Activated T-cell treated with anti-CD3 and anti-CD28 coated beads, Interleukin-2, amount 50 U/mL, for 24 hours (primary cell): ENCODE data around the gene DIPK1B.
"Not testable (repeated sequence)": the region's sequence is repeated elsewhere in the genome, so short reads cannot be mapped to it uniquely, and the experiment has no call there.

Experiments
- DNase-seq: peaks from one replicate; pipeline ENCODE4 v3.0.0-alpha.2; 2020
- H3K27ac Mint-ChIP-seq: 2 replicates; pipeline ENCODE4 v1.8.0; 2020; ENCODE audit warnings: mild to moderate bottlenecking, mixed read lengths
- H3K27me3 Mint-ChIP-seq: 2 replicates; pipeline ENCODE4 v1.8.0; 2020; ENCODE audit warnings: mixed read lengths
- H3K36me3 Mint-ChIP-seq: 2 replicates; pipeline ENCODE4 v1.8.0; 2020; ENCODE audit warnings: low read depth, mixed read lengths
- H3K4me1 Mint-ChIP-seq: 2 replicates; pipeline ENCODE4 v1.8.0; 2020; ENCODE audit warnings: low read depth, mixed read lengths
- H3K4me3 Mint-ChIP-seq: 2 replicates; pipeline ENCODE4 v1.8.0; 2020; ENCODE audit warnings: mild to moderate bottlenecking, moderate library complexity, mixed read lengths
- H3K9me3 Mint-ChIP-seq: 2 replicates; pipeline ENCODE4 v1.8.0; 2020; ENCODE audit warnings: mixed read lengths

The DIPK1B gene

DNA sequence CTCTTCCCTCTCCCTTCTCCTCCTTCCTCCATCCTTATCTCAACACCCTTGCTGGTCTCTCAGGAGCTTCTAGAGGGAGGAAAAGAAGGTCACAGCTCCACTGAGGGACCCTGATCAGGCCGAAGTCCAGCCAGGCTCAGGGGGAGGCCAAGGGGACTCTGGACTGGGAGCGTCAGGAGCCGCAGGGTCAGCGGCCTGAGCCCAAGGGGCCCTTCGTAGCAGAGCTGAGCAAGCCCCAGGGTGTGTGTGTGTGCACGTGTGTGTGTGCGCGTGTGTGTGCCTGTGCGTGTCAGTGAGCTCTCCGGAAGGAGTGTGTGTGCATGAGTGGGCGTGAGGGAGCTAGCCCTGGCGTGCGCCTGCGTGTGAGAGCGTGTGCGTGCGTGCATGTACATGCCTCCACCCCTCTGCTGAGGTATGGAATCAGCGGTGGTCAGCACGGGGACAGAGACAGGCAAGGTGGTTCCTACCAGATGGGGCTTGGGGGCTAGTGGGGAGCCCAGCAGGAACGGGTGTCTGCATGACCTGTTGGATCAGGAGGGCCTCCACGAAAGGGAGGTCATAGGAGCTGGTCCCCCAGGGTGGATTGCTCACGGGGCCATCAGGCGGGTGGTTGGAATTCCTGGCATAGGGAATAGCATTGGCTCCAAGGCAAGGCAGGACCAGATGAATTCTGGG, 15.1 kb upstream of the DIPK1B start:
- Mint-ChIP-seq H3K4me1 (peaks cover 20% of the 10 kb centered on the region), H3K9me3 (no peaks in the 10 kb centered on the region), H3K4me3 (no peak overlapping the region), H3K27me3 (peaks cover 27% of the 10 kb centered on the region), H3K27ac (no peak overlapping the region), H3K36me3 (no peaks in the 10 kb centered on the region)
- DNase-seq = no peak

DNA sequence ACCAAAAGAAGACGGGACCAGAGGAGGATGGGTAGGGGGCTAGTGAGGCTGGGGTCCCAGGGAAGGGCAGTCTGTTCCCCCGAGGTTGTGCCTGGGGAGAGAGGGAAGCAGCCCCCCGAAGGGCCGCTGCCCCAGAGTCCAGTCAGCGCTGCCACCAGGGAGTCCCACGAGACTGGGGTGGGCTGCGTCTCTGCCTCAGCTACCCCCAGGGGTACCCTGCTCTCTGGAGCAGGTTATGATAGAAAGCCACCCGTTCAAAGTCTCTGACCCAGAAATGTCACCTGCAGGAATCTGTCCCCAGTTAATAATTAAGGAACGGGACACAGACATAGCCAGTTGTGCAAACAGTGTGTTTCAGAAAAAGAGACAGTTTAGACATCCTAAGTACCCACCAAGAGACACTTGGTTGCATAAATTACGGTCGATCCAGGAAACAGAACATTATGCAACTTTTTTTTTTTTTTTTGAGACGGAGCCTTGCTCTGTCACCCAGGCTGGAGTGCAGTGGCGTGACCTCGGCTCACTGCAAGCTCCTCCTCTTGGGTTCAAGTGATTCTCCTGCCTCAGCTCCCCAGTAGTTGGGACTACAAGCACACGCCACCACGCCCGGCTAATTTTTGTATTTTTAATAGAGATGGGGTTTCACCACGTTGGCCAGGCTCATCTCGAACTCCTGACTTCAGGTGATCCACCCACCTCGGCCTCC, 14.4 kb upstream of the DIPK1B start:
- Mint-ChIP-seq H3K36me3 (no peaks in the 10 kb centered on the region), H3K27me3 (peaks cover 27% of the 10 kb centered on the region), H3K9me3 (no peaks in the 10 kb centered on the region), H3K4me1 (peaks cover 22% of the 10 kb centered on the region), H3K4me3 (no peak overlapping the region), H3K27ac (no peak overlapping the region)
- no peak for DNase-seq

DNA sequence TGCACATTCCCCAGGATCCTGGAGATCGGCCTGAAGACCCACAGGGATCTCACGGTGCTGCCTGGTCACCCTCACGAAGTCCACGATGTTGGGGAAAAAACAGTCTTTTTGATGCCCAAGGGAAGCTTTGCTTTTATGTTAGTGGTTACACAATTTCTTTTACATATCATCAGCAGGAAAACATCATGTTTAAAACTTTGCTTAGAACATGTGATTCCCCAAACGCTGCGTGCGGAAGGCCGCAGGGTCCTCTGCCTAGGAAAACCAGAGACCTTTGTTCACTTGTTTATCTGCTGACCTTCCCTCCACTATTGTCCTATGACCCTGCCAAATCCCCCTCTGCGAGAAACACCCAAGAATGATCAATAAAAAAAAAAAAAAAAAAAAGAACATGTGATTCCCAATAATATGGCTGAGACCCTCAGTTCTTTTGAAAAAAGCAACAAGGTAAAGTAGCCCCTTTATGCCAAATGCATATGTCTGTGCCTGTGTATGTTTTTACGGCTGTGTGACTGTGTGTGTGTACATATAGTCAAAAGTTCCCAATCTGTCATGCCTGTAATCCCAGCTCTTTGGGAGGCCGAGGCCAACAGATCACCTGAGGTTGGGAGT, 13.6 kb upstream of the DIPK1B start:
- no peak overlapping the region for H3K27ac Mint-ChIP-seq
- H3K27me3 Mint-ChIP-seq = peaks cover 27% of the 10 kb centered on the region
- no peak for DNase-seq
- peaks cover 24% of the 10 kb centered on the region for H3K4me1 Mint-ChIP-seq
- no peak overlapping the region for H3K4me3 Mint-ChIP-seq
- no peaks in the 10 kb centered on the region for H3K36me3 Mint-ChIP-seq
- no peaks in the 10 kb centered on the region for H3K9me3 Mint-ChIP-seq

DNA sequence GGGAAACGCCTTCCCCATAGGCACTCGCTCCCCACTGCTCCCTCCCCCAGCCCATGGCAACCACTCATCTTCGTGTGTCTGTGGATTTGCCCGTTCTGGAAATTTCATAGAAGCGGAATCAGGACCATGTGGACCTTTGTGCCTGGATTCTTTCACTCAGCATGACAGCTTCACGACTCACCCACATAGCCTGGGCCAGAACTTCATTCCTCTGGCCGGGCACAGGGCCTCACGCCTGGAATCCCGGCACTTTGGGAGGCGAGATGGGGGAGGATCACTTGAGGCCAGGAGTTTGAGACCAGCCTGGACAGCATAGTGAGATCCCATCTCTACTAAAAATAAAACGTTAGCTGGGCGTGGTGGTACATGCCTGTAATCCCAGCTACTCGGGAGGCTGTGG, 12.1 kb upstream of the DIPK1B start:
- no peak overlapping the region for H3K27ac Mint-ChIP-seq
- no peaks in the 10 kb centered on the region for H3K36me3 Mint-ChIP-seq
- H3K4me1 Mint-ChIP-seq = peaks cover 24% of the 10 kb centered on the region
- H3K9me3 Mint-ChIP-seq = no peaks in the 10 kb centered on the region
- no peak for DNase-seq
- no peak overlapping the region for H3K4me3 Mint-ChIP-seq
- peaks cover 29% of the 10 kb centered on the region for H3K27me3 Mint-ChIP-seq

DNA sequence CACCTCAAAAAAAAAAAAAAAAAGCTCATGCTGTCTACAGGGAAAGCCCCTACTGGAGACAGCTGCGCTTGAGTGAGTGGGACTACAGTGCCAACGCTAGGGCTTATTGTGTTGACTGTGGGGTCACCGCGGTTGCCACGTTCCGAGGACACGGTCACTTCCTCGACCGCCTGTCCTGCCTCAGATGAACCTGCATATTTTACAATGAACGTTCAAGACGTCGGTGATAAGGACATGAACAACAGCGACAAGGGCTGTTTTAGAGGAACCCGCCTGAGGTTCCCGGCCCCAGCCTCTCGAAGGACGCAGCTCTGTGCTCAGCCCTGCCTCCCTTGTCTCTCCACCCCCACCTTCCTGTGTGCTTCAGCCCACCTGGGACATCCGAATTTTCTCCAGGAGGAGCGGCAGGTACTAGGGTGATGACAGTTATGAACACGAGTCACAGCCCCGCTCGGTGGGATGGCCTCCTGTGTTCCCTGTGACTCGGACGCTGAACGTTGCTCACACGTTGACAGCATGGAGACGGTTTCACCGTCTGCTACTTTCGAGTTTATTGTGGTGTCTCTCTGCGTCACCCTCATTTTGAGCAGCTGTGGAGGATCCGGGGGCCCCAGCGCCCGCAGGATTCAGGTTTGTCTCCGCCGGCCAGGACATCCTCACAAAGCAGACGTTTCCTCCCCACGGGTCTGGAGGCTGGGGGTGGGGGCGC, 11.3 kb upstream of the DIPK1B start:
- DNase-seq = peak; percentile 79
- peaks cover 33% of the 10 kb centered on the region for H3K27me3 Mint-ChIP-seq
- H3K4me1 Mint-ChIP-seq = peaks cover 24% of the 10 kb centered on the region
- peak overlapping the region; percentile 73 for H3K4me3 Mint-ChIP-seq
- no peaks in the 10 kb centered on the region for H3K9me3 Mint-ChIP-seq
- no peaks in the 10 kb centered on the region for H3K36me3 Mint-ChIP-seq
- peak overlapping the region; percentile 92 for H3K27ac Mint-ChIP-seq

DNA sequence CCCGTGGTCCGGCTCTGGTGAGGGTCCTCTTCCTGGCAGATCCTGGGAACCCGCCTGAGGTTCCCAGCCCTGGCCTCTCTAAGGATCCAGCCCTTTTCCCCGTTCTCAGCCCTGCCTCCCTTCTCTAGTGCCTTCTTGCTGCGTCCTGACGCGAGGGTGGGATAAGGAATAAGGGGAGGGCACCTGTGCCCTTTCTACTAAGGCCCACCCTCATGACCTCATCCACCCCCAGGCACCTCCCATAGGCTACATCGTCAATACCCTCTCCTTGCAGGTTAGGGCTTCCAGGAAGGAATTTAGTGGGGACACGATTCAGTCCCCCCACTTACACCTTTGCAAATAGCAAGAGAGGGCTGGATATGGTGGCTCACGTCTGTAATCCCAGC, 10.7 kb upstream of the DIPK1B start:
- H3K27ac Mint-ChIP-seq = peak overlapping the region; percentile 92
- DNase-seq = no peak
- no peaks in the 10 kb centered on the region for H3K9me3 Mint-ChIP-seq
- peak overlapping the region; percentile 73 for H3K4me3 Mint-ChIP-seq
- H3K27me3 Mint-ChIP-seq = peaks cover 34% of the 10 kb centered on the region
- peaks cover 24% of the 10 kb centered on the region for H3K4me1 Mint-ChIP-seq
- no peaks in the 10 kb centered on the region for H3K36me3 Mint-ChIP-seq

DNA sequence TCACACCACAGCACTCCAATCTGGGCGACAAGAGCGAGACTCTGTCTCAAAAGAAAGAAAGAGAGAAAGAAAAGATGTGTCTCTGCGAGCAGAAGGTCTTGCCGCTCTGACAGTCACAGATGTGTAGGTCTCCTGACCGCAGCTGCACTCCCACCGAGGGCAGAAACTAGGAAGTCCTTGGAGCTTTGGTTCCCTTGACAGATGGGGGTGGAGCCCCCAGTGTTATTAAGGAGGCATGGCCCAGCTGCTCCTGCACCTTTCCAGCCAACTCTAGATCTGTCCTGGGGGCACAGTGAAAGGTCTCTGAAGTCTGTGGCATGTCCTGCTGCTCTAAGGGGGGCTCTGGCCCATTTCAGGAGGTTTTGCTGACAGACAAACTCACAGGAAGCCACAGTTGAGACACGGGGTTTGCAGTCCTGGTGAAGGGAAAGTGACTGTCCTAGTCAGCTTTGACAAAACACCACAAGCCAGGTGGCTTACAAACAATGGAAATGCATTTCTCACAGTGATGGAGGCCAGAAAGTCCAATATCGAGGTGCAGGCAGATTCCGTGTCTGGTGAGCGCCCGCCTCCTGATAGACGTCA, 9.0 kb upstream of the DIPK1B start:
- Mint-ChIP-seq H3K9me3 (no peaks in the 10 kb centered on the region), H3K4me3 (no peak overlapping the region), H3K27me3 (peaks cover 27% of the 10 kb centered on the region), H3K27ac (no peak overlapping the region), H3K36me3 (no peaks in the 10 kb centered on the region), H3K4me1 (peaks cover 24% of the 10 kb centered on the region)
- no peak for DNase-seq

DNA sequence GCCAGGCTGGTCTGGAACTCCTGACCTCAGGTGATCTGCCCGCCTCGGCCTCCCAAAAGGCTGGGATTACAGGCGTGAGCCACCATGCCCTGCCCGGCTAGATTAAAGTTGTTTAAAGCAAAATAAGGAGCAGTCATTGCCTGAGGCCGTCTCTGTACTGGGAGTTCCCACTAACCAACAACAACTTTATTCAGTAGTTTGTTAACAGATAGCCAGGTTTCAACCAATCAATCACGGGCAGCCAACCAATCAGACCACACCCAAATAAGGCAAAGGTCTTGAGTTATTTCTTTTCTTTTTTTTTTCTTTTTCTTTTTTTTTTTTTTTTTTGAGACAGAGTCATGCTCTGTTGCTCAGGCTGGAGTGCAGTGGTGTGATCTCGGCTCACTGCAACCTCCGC, 7.6 kb upstream of the DIPK1B start:
- H3K4me3 Mint-ChIP-seq, H3K27ac Mint-ChIP-seq, H3K36me3 Mint-ChIP-seq, DNase-seq, H3K9me3 Mint-ChIP-seq: not testable (repeated sequence)
- Mint-ChIP-seq H3K4me1 (peaks cover 24% of the 10 kb centered on the region), H3K27me3 (peaks cover 22% of the 10 kb centered on the region)

DNA sequence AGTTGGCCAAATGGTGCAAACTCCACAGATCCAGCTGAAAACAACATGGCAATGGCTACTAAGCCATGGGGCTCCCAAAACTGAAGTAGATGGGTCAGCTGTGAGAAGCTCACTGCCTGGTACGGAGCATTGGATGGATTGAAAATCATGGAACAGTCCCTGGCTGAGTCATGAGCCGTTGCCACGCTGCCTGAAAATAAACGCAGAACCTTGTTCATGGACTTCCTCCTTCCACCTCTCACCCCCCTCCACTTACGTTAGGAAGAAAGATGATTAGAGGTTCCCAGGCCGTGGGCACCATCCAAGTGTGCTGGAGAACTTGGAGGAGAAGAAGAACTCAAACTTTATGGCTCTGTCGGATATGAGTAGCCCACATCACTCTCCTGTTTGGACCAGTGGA, 6.8 kb upstream of the DIPK1B start:
- Mint-ChIP-seq H3K4me3 (no peak overlapping the region), H3K36me3 (no peaks in the 10 kb centered on the region), H3K27ac (no peak overlapping the region), H3K9me3 (no peaks in the 10 kb centered on the region), H3K27me3 (peaks cover 26% of the 10 kb centered on the region), H3K4me1 (peaks cover 19% of the 10 kb centered on the region)
- no peak for DNase-seq

DNA sequence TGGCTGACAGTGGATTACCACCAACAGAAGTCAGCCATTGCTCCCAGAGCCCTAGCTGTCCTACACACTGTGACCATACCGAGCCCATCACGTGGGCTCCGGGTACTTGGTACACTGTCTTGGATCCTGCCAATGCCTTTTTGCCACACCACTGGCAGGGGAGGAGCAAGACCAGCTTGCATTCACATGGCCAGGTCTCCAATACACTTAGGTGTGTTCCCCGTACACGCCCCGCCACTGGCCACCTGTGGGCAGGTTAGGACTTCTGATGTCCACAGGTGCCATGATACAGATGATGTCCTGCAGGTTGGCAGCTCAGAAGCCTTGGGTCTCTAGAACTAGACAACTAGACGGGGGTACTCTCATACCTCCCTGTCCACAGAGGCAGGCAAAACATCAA, 5.4 kb upstream of the DIPK1B start:
- H3K4me3 Mint-ChIP-seq = no peak overlapping the region

DNA sequence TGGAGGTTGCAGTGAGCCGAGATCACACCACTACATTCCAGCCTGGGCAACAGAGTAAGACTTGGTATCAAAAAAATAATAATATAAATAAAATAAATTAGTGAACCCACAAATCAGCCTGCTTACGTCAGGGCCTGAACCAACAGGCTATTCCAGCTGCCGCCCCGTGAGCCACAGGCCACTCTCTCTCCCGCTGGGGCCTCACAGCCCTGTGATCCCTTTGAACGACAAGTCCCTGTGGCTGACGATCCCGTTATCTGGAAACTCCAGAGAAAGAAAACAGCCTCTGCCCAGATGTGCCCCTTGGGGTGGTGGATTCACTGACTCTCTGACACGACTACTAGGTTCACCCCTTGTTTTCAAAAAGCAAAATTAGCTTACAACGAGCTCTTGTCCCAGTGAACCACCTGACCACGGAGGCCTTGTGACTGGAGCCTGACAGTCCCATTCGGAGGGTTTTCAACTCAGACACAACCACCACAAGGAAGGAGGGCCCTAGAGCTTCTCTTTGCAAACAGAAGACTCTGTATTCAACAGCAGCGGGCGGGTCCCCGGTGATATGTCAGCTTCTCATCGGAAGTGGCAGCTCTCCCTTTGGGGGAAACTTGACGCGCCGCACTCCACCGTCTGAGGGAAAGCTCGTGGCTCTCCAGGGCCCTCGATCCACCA, 4.4 kb upstream of the DIPK1B start:
- DNase-seq = no peak
- Mint-ChIP-seq H3K27me3 (peaks cover 36% of the 10 kb centered on the region), H3K4me1 (peaks cover 6% of the 10 kb centered on the region), H3K36me3 (no peaks in the 10 kb centered on the region), H3K9me3 (no peaks in the 10 kb centered on the region), H3K27ac (no peak overlapping the region), H3K4me3 (no peak overlapping the region)

More for the DNA sequence above, 5.4 kb upstream of the DIPK1B start:
- H3K9me3 Mint-ChIP-seq = no peaks in the 10 kb centered on the region
- peaks cover 10% of the 10 kb centered on the region for H3K4me1 Mint-ChIP-seq
- H3K36me3 Mint-ChIP-seq = no peaks in the 10 kb centered on the region
- H3K27me3 Mint-ChIP-seq = peaks cover 36% of the 10 kb centered on the region
- no peak for DNase-seq
- H3K27ac Mint-ChIP-seq = no peak overlapping the region

DNA sequence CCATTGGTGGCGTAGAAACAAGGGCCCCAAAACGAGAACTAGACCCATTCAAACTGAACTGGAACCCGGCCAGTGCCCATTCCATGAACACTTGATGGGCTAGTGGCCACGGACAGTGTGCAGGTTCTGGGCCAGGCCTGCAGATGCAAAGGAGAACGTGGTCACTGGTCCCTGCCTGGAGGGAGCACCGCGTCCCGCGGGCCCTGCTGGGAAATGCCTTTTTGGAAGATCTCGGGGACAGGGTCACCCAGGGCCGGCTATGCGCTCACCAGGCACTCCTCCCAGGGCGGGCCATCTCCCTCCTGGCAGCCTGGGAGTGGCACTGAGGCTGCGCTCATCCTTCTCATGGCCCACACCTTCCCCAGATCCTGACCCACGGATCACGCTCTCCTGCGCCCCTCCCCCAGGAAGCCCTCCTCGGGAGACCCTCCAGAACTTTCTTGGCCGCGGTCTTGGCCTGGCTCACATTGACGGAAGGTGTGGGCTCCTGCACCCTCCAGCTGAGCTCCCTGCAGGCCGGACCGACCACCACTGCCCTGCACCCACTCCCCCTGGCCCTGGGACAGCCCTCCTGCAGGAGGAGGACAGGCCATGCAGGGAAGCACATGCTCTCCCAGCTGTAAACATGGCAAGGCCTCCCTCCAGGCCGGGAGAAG, 2.8 kb upstream of the DIPK1B start:
- Mint-ChIP-seq H3K27ac (no peak overlapping the region), H3K27me3 (peaks cover 52% of the 10 kb centered on the region)

DNA sequence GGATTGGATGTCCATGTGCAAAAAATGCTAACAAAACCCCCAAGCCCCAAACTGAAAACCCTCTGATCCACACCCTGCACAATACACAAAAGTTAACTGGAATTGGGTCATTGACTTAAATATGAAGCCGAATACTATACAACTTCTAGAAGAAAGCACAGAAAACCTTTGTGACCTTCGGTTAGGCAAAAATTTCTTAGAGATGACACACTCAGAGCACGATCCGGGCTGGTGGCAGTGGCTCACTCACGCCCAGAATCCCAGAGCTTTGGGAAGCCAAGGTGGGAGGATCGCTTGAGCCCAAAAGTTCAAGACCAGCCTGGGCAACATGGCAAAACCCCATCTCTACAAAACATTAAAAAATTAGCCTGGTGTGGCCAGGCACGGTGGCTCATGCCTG, 1.8 kb upstream of the DIPK1B start:
- peaks cover 49% of the 10 kb centered on the region for H3K27me3 Mint-ChIP-seq
- peaks cover 4% of the 10 kb centered on the region for H3K4me1 Mint-ChIP-seq
- H3K4me3 Mint-ChIP-seq = no peak overlapping the region
- no peaks in the 10 kb centered on the region for H3K36me3 Mint-ChIP-seq
- DNase-seq = no peak
- no peaks in the 10 kb centered on the region for H3K9me3 Mint-ChIP-seq
- H3K27ac Mint-ChIP-seq = no peak overlapping the region

More for the DNA sequence above, 2.8 kb upstream of the DIPK1B start:
- Mint-ChIP-seq H3K36me3 (no peaks in the 10 kb centered on the region), H3K9me3 (no peaks in the 10 kb centered on the region), H3K4me3 (no peak overlapping the region), H3K4me1 (peaks cover 4% of the 10 kb centered on the region)
- DNase-seq = no peak
